ENCODE measurements around the gene TBC1D9. TPM values are rescaled to one million over a fixed set of nuclear protein-coding genes. Genes with fewer than 3 reads are reported as not detected.

TBC1D9 gene
- total RNA-seq, 1 donor from 2014 or later: 34.1 TPM

GRCh38 chr4:140681201-140681600 is 75.0 kb downstream of the TBC1D9 start:
- no peaks in the 10 kb centered on the region for H3K27me3 Mint-ChIP-seq
- no peak overlapping the region for H3K27ac Mint-ChIP-seq
- H3K4me1 Mint-ChIP-seq (ENCODE audit: unreplicated experiment): no peaks in the 10 kb centered on the region
- H3K36me3 Mint-ChIP-seq: peaks cover 60% of the 10 kb centered on the region
- no peak overlapping the region for H3K4me3 Mint-ChIP-seq
- no peak for DNase-seq (ENCODE audit: extremely low spot score, unreplicated experiment)
- H3K9me3 Mint-ChIP-seq: no peaks in the 10 kb centered on the region
- TF ChIP-seq CTCF (conservative IDR thresholded peaks at IDR 0.05): no peak

DNA sequence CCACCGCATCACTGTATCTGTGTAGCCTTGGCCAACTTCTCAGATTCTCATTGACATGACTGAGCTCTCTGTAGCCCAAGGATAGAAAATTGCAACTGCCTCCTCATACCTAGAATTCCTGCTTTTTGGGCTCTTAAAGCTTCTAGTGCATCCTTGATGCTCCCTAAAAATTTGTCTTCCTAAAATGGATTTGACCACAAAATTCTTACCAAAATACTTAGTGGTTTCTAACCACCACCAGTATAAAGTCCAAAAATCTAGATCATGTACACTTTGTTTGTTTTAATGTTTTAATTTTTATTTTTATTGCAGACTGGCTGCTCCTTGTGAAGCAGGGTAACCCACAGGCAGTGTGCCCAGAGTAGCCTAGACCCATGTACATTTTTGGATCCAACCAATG is 75.5 kb downstream of the TBC1D9 start:
- no peaks in the 10 kb centered on the region for H3K27me3 Mint-ChIP-seq
- H3K36me3 Mint-ChIP-seq: peaks cover 62% of the 10 kb centered on the region
- no peak for DNase-seq (ENCODE audit: extremely low spot score, unreplicated experiment)
- no peaks in the 10 kb centered on the region for H3K4me1 Mint-ChIP-seq (ENCODE audit: unreplicated experiment)
- no peak overlapping the region for H3K27ac Mint-ChIP-seq
- no peaks in the 10 kb centered on the region for H3K9me3 Mint-ChIP-seq
- TF ChIP-seq CTCF (conservative IDR thresholded peaks at IDR 0.05): no peak
- no peak overlapping the region for H3K4me3 Mint-ChIP-seq

GRCh38 chr4:140679576-140679975 is 76.6 kb downstream of the TBC1D9 start:
- Mint-ChIP-seq H3K27me3 (no peaks in the 10 kb centered on the region), H3K4me3 (no peak overlapping the region), H3K4me1 (ENCODE audit: unreplicated experiment) (no peaks in the 10 kb centered on the region), H3K36me3 (peaks cover 53% of the 10 kb centered on the region), H3K27ac (no peak overlapping the region), H3K9me3 (no peaks in the 10 kb centered on the region)
- DNase-seq (ENCODE audit: extremely low spot score, unreplicated experiment): no peak
- no peak for TF ChIP-seq CTCF (conservative IDR thresholded peaks at IDR 0.05)

GRCh38 chr4:140675599-140676231 is 80.5 kb downstream of the TBC1D9 start:
- H3K36me3 Mint-ChIP-seq: peaks cover 39% of the 10 kb centered on the region
- no peaks in the 10 kb centered on the region for H3K27me3 Mint-ChIP-seq
- H3K27ac Mint-ChIP-seq: no peak overlapping the region
- no peak overlapping the region for H3K4me3 Mint-ChIP-seq
- TF ChIP-seq CTCF (conservative IDR thresholded peaks at IDR 0.05): no peak
- H3K9me3 Mint-ChIP-seq: no peaks in the 10 kb centered on the region
- no peaks in the 10 kb centered on the region for H3K4me1 Mint-ChIP-seq (ENCODE audit: unreplicated experiment)
- DNase-seq (ENCODE audit: extremely low spot score, unreplicated experiment): no peak

GRCh38 chr4:140673729-140674128 is 82.5 kb downstream of the TBC1D9 start:
- no peak for DNase-seq (ENCODE audit: extremely low spot score, unreplicated experiment)
- Mint-ChIP-seq H3K27ac (no peak overlapping the region), H3K27me3 (no peaks in the 10 kb centered on the region), H3K36me3 (peaks cover 34% of the 10 kb centered on the region), H3K9me3 (no peaks in the 10 kb centered on the region), H3K4me1 (ENCODE audit: unreplicated experiment) (no peaks in the 10 kb centered on the region), H3K4me3 (no peak overlapping the region)
- TF ChIP-seq CTCF (conservative IDR thresholded peaks at IDR 0.05): no peak

GRCh38 chr4:140672416-140672815 is 83.8 kb downstream of the TBC1D9 start:
- Mint-ChIP-seq H3K9me3 (no peaks in the 10 kb centered on the region), H3K36me3 (peaks cover 29% of the 10 kb centered on the region), H3K27ac (no peak overlapping the region), H3K4me3 (no peak overlapping the region), H3K27me3 (no peaks in the 10 kb centered on the region), H3K4me1 (ENCODE audit: unreplicated experiment) (no peaks in the 10 kb centered on the region)
- TF ChIP-seq CTCF (conservative IDR thresholded peaks at IDR 0.05): no peak
- DNase-seq (ENCODE audit: extremely low spot score, unreplicated experiment): no peak
